ENCODE results near the gene MYL5.

MYL5 gene

GRCh38 chr4:717601-718320 lies 43.4 kb downstream of the MYL5 start:
- H3K36me3 ChIP-seq (ENCODE audit: control insufficient read depth in 1 of 2, insufficient read depth in 2 of 2, low read length in 2 of 2): peaks cover 37 to 47% of the 10 kb centered on the region in 2 experiments
- no peak for DNase-seq
- no peak overlapping the region for H4K12ac ChIP-seq (ENCODE audit: low read depth, low read length)
- no peak overlapping the region for H4K8ac ChIP-seq (ENCODE audit: low read depth, low read length)
- no CpG with 5 or more reads among the region's 34 CpGs for WGBS (ENCODE audit: extremely low coverage, insufficient coverage, insufficient read length)
- H3K79me2 ChIP-seq (ENCODE audit: control insufficient read depth, insufficient read depth, low read length, poor library complexity): peaks cover 44% of the 10 kb centered on the region
- H3K27ac ChIP-seq (ENCODE audit: low read depth, low read length): no peak overlapping the region
- no peak overlapping the region for H2AK5ac ChIP-seq (ENCODE audit: low read length)
- no peaks in the 10 kb centered on the region for H3K4me1 ChIP-seq (ENCODE audit: control insufficient read depth in 1 of 2, insufficient read depth in 2 of 2, low read length in 2 of 2)
- peak overlapping the region; percentile 8 for H3K4ac ChIP-seq (ENCODE audit: low read depth, low read length)
- H3K18ac ChIP-seq (ENCODE audit: low read length): no peak overlapping the region
- no peak overlapping the region for H2BK12ac ChIP-seq (ENCODE audit: low read length)
- H2BK5ac ChIP-seq (ENCODE audit: low read depth, low read length, poor library complexity): no peak overlapping the region
- H3K4me3 ChIP-seq (ENCODE audit: low read depth, low read length): no peak overlapping the region
- no peak overlapping the region for H3K4me2 ChIP-seq (ENCODE audit: low read length)
- no peaks in the 10 kb centered on the region for H3K79me1 ChIP-seq (ENCODE audit: low read length)
- H3K9ac ChIP-seq (ENCODE audit: low read length): no peak overlapping the region
- no peak overlapping the region for H2BK120ac ChIP-seq (ENCODE audit: insufficient read depth, low read length, poor library complexity)
- no peaks in the 10 kb centered on the region for H3K27me3 ChIP-seq (ENCODE audit: insufficient read depth, low read length)
- H3K23ac ChIP-seq (ENCODE audit: low read length): no peak overlapping the region
- H4K91ac ChIP-seq (ENCODE audit: low read depth, low read length): no peak overlapping the region
- peaks cover 9% of the 10 kb centered on the region for H3K9me3 ChIP-seq (ENCODE audit: insufficient read depth, low read depth, low read length)
- no peak overlapping the region for H3K14ac ChIP-seq (ENCODE audit: low read length)
- H2AFZ ChIP-seq (ENCODE audit: insufficient read depth, low read length, poor library complexity): peak overlapping the region; percentile 8

DNA sequence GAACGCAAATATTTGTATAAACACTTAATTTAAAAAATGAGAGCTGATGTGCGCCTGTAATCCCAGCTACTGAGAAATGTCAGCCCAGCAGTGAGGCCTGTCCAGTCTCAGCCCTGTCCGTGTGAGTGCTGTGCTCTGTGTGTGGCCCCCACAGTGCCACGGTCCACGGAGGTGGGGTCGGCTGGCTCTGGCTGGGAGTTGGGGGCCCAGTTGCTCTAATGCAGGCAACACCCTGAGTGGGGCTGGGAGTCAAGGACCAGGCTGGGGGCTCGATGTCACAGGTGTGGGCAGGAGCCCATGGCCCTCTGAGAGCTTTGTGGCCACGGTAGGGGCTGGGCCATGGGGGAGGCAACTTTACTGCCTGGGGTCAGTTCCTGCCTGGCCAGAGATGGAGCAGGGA lies 44.1 kb downstream of the MYL5 start:
- H3K18ac ChIP-seq (ENCODE audit: low read length): no peak overlapping the region
- peaks cover 39 to 54% of the 10 kb centered on the region in 2 experiments for H3K36me3 ChIP-seq (ENCODE audit: control insufficient read depth in 1 of 2, insufficient read depth in 2 of 2, low read length in 2 of 2)
- no peaks in the 10 kb centered on the region for H3K4me1 ChIP-seq (ENCODE audit: control insufficient read depth in 1 of 2, insufficient read depth in 2 of 2, low read length in 2 of 2)
- H4K8ac ChIP-seq (ENCODE audit: low read depth, low read length): no peak overlapping the region
- no peak overlapping the region for H2BK12ac ChIP-seq (ENCODE audit: low read length)
- no peak overlapping the region for H4K12ac ChIP-seq (ENCODE audit: low read depth, low read length)
- no peak overlapping the region for H3K23ac ChIP-seq (ENCODE audit: low read length)
- H3K4me3 ChIP-seq (ENCODE audit: low read depth, low read length): no peak overlapping the region
- H2BK5ac ChIP-seq (ENCODE audit: low read depth, low read length, poor library complexity): no peak overlapping the region
- no peak overlapping the region for H2AK5ac ChIP-seq (ENCODE audit: low read length)
- H3K27ac ChIP-seq (ENCODE audit: low read depth, low read length): no peak overlapping the region
- no peak overlapping the region for H2BK120ac ChIP-seq (ENCODE audit: insufficient read depth, low read length, poor library complexity)
- no peaks in the 10 kb centered on the region for H3K79me1 ChIP-seq (ENCODE audit: low read length)
- H3K4me2 ChIP-seq (ENCODE audit: low read length): no peak overlapping the region
- no peak overlapping the region for H4K91ac ChIP-seq (ENCODE audit: low read depth, low read length)
- no CpG with 5 or more reads among the region's 8 CpGs for WGBS (ENCODE audit: extremely low coverage, insufficient coverage, insufficient read length)
- DNase-seq: no peak
- peak overlapping the region; percentile 80 for H3K4ac ChIP-seq (ENCODE audit: low read depth, low read length)
- H3K27me3 ChIP-seq (ENCODE audit: insufficient read depth, low read length): no peaks in the 10 kb centered on the region
- H3K79me2 ChIP-seq (ENCODE audit: control insufficient read depth, insufficient read depth, low read length, poor library complexity): peaks cover 39% of the 10 kb centered on the region
- no peak overlapping the region for H3K9ac ChIP-seq (ENCODE audit: low read length)
- H3K9me3 ChIP-seq (ENCODE audit: insufficient read depth, low read depth, low read length): peaks cover 8% of the 10 kb centered on the region
- no peak overlapping the region for H2AFZ ChIP-seq (ENCODE audit: insufficient read depth, low read length, poor library complexity)
- no peak overlapping the region for H3K14ac ChIP-seq (ENCODE audit: low read length)

GRCh38 chr4:720111-720860 lies 45.9 kb downstream of the MYL5 start:
- H3K4me2 ChIP-seq (ENCODE audit: low read length): no peak overlapping the region
- peaks cover 34 to 54% of the 10 kb centered on the region in 2 experiments for H3K36me3 ChIP-seq (ENCODE audit: control insufficient read depth in 1 of 2, insufficient read depth in 2 of 2, low read length in 2 of 2)
- H3K18ac ChIP-seq (ENCODE audit: low read length): no peak overlapping the region
- no peak overlapping the region for H3K27ac ChIP-seq (ENCODE audit: low read depth, low read length)
- no peak overlapping the region for H4K12ac ChIP-seq (ENCODE audit: low read depth, low read length)
- H3K4me1 ChIP-seq (ENCODE audit: control insufficient read depth in 1 of 2, insufficient read depth in 2 of 2, low read length in 2 of 2): no peaks in the 10 kb centered on the region
- no peak overlapping the region for H3K14ac ChIP-seq (ENCODE audit: low read length)
- H2BK5ac ChIP-seq (ENCODE audit: low read depth, low read length, poor library complexity): no peak overlapping the region
- H3K9me3 ChIP-seq (ENCODE audit: insufficient read depth, low read depth, low read length): peaks cover 8% of the 10 kb centered on the region
- H3K9ac ChIP-seq (ENCODE audit: low read length): no peak overlapping the region
- no peaks in the 10 kb centered on the region for H3K79me1 ChIP-seq (ENCODE audit: low read length)
- peak overlapping the region; percentile 66 for H3K4ac ChIP-seq (ENCODE audit: low read depth, low read length)
- H3K27me3 ChIP-seq (ENCODE audit: insufficient read depth, low read length): no peaks in the 10 kb centered on the region
- peak overlapping the region; percentile 41 for H3K4me3 ChIP-seq (ENCODE audit: low read depth, low read length)
- no peak overlapping the region for H4K8ac ChIP-seq (ENCODE audit: low read depth, low read length)
- DNase-seq: no peak
- WGBS (ENCODE audit: extremely low coverage, insufficient coverage, insufficient read length): no CpG with 5 or more reads among the region's 59 CpGs
- H4K91ac ChIP-seq (ENCODE audit: low read depth, low read length): no peak overlapping the region
- no peak overlapping the region for H2AK5ac ChIP-seq (ENCODE audit: low read length)
- H2BK120ac ChIP-seq (ENCODE audit: insufficient read depth, low read length, poor library complexity): no peak overlapping the region
- H3K23ac ChIP-seq (ENCODE audit: low read length): no peak overlapping the region
- H2AFZ ChIP-seq (ENCODE audit: insufficient read depth, low read length, poor library complexity): no peak overlapping the region
- no peak overlapping the region for H2BK12ac ChIP-seq (ENCODE audit: low read length)
- H3K79me2 ChIP-seq (ENCODE audit: control insufficient read depth, insufficient read depth, low read length, poor library complexity): peaks cover 30% of the 10 kb centered on the region

DNA sequence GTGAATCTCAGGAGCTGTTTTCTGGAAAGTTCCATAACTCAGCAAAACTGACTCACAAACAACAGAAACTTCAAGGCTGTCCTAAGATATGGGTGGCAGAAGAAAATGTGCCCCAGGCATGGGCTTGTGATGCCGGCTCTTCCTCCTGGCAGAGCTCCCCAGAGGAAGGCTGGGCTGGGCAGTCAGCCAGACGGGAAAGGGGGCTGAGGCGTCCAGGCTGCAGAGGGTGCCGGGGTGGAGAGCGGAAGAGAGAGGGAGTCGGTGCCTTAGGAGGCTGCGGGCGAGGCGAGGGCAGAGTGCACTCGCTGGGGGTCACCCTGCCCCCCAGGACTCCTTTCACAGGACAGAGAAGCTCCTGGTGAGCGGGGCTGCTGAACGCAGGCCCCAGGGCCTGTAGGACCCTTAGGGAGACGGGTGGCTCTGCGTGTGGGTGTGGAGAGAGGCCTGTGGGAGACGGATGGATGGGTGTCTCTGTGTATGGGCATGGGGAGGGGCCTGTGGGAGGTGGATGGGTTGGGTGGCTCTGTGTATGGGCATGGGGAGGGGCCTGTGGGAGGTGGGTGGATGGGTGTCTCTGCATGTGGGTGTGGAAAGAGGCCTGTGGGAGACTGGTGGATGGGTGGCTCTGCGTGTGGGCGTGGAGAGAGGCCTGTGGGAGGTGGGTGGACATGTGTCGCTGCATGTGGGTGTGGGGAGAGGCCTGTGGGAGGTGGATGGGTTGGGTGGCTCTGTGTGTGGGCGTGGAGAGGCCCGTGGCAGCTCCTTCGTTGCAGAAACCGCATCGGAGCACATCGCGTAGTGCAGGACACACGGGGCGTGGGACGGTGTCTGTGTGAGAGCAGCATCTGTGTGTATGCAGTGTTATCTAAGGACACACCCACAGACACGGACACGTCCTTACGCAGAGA lies 47.2 kb downstream of the MYL5 start:
- no peaks in the 10 kb centered on the region for H3K4me1 ChIP-seq (ENCODE audit: control insufficient read depth in 1 of 2, insufficient read depth in 2 of 2, low read length in 2 of 2)
- no peaks in the 10 kb centered on the region for H3K27me3 ChIP-seq (ENCODE audit: insufficient read depth, low read length)
- H2AK5ac ChIP-seq (ENCODE audit: low read length): no peak overlapping the region
- no peak overlapping the region for H2BK5ac ChIP-seq (ENCODE audit: low read depth, low read length, poor library complexity)
- peaks cover 34% of the 10 kb centered on the region for H3K79me2 ChIP-seq (ENCODE audit: control insufficient read depth, insufficient read depth, low read length, poor library complexity)
- no peak overlapping the region for H4K12ac ChIP-seq (ENCODE audit: low read depth, low read length)
- no peak overlapping the region for H2BK12ac ChIP-seq (ENCODE audit: low read length)
- H3K9me3 ChIP-seq (ENCODE audit: insufficient read depth, low read depth, low read length): peaks cover 8% of the 10 kb centered on the region
- no peak overlapping the region for H4K8ac ChIP-seq (ENCODE audit: low read depth, low read length)
- H3K18ac ChIP-seq (ENCODE audit: low read length): peak overlapping the region; percentile 32
- no peak overlapping the region for H3K9ac ChIP-seq (ENCODE audit: low read length)
- H4K91ac ChIP-seq (ENCODE audit: low read depth, low read length): no peak overlapping the region
- H2AFZ ChIP-seq (ENCODE audit: insufficient read depth, low read length, poor library complexity): no peak overlapping the region
- H3K27ac ChIP-seq (ENCODE audit: low read depth, low read length): no peak overlapping the region
- no CpG with 5 or more reads among the region's 31 CpGs for WGBS (ENCODE audit: extremely low coverage, insufficient coverage, insufficient read length)
- peak overlapping the region; percentile 53 for H3K4ac ChIP-seq (ENCODE audit: low read depth, low read length)
- peaks cover 34 to 56% of the 10 kb centered on the region in 2 experiments for H3K36me3 ChIP-seq (ENCODE audit: control insufficient read depth in 1 of 2, insufficient read depth in 2 of 2, low read length in 2 of 2)
- H3K4me2 ChIP-seq (ENCODE audit: low read length): no peak overlapping the region
- no peak overlapping the region for H3K4me3 ChIP-seq (ENCODE audit: low read depth, low read length)
- no peaks in the 10 kb centered on the region for H3K79me1 ChIP-seq (ENCODE audit: low read length)
- DNase-seq: peak in 1 of 2 donors; percentile 12
- no peak overlapping the region for H3K14ac ChIP-seq (ENCODE audit: low read length)
- H2BK120ac ChIP-seq (ENCODE audit: insufficient read depth, low read length, poor library complexity): no peak overlapping the region
- H3K23ac ChIP-seq (ENCODE audit: low read length): no peak overlapping the region

Measured in trophoblast cell (in vitro differentiated cells and primary cell).